H9 (cell line): Measurements from ENCODE around the gene SEMA3C. TPM values are rescaled to one million over a fixed set of nuclear protein-coding genes. Genes with fewer than 3 reads are reported as not detected.

Source experiments
- DNase-seq: peaks from one replicate; pipeline ENCODE4 v3.0.0-alpha.2; 2017
- H2AFZ ChIP-seq: one replicate; pipeline ENCODE4 v1.6.1; 2013; ENCODE audit warnings: mild to moderate bottlenecking, low read length, control low read depth, moderate library complexity
- H2AK5ac ChIP-seq: 2 replicates; pipeline ENCODE4 v1.6.1; 2013; ENCODE audit warnings: low read length, control low read depth, mixed read lengths; ENCODE audit not compliant: insufficient read length
- H2BK120ac ChIP-seq: one replicate; pipeline ENCODE4 v1.6.1; 2013; ENCODE audit warnings: low read depth, mild to moderate bottlenecking, low read length, control low read depth, inconsistent platforms; ENCODE audit not compliant: poor library complexity, severe bottlenecking
- H2BK12ac ChIP-seq: 2 replicates; pipeline ENCODE4 v1.6.1; 2013; ENCODE audit warnings: low read length, control low read depth, mixed read lengths, low read depth; ENCODE audit not compliant: insufficient read length
- H2BK15ac ChIP-seq: 2 replicates; pipeline ENCODE4 v1.6.1; 2013; ENCODE audit warnings: low read depth, low read length, control low read depth
- H2BK20ac ChIP-seq: one replicate; pipeline ENCODE4 v1.6.1; 2013; ENCODE audit warnings: low read depth, mild to moderate bottlenecking, low read length, control low read depth, inconsistent platforms; ENCODE audit not compliant: poor library complexity, severe bottlenecking
- H2BK5ac ChIP-seq: 2 replicates; pipeline ENCODE4 v1.6.1; 2013; ENCODE audit warnings: low read length, control low read depth, mixed read lengths; ENCODE audit not compliant: insufficient read length
- H3K14ac ChIP-seq: 2 replicates; pipeline ENCODE4 v1.6.1; 2013; ENCODE audit warnings: low read length, control low read depth; ENCODE audit not compliant: insufficient read depth
- H3K18ac ChIP-seq: 2 replicates; pipeline ENCODE4 v1.6.1; 2013; ENCODE audit warnings: low read depth, mild to moderate bottlenecking, mixed read lengths, low read length, control low read depth; ENCODE audit not compliant: insufficient read length
- H3K23ac ChIP-seq: 2 replicates; pipeline ENCODE4 v1.6.1; 2013; ENCODE audit warnings: low read length, control low read depth, mixed read lengths, low read depth; ENCODE audit not compliant: insufficient read length
- H3K23me2 ChIP-seq: 2 replicates; pipeline ENCODE4 v1.6.1; 2013; ENCODE audit warnings: low read depth, mild to moderate bottlenecking, mixed read lengths, low read length, control low read depth; ENCODE audit not compliant: insufficient read length, poor library complexity, severe bottlenecking
- H3K27ac ChIP-seq: 2 replicates; pipeline ENCODE4 v1.5.1; 2013; ENCODE audit warnings: low read length, control low read depth, mixed read lengths, low read depth; ENCODE audit not compliant: insufficient read length
- H3K27me3 ChIP-seq: 2 replicates; pipeline ENCODE4 v1.6.1; 2013; ENCODE audit warnings: low read length, control low read depth, inconsistent platforms; ENCODE audit not compliant: insufficient read depth
- H3K4ac ChIP-seq: 2 replicates; pipeline ENCODE4 v1.6.1; 2013; ENCODE audit warnings: low read depth, mild to moderate bottlenecking, control low read depth, inconsistent platforms, low read length, moderate library complexity
- H3K4me1 ChIP-seq: 2 replicates; pipeline ENCODE4 v1.6.1; 2013; ENCODE audit warnings: low read length, control low read depth, inconsistent platforms; ENCODE audit not compliant: insufficient read depth
- H3K4me2 ChIP-seq: 2 replicates; pipeline ENCODE4 v1.6.1; 2013; ENCODE audit warnings: low read length, control low read depth, mixed read lengths; ENCODE audit not compliant: insufficient read length, insufficient read depth
- H3K56ac ChIP-seq: 2 replicates; pipeline ENCODE4 v1.6.1; 2013; ENCODE audit warnings: low read depth, mild to moderate bottlenecking, mixed read lengths, low read length, control low read depth; ENCODE audit not compliant: insufficient read length
- H3K79me1 ChIP-seq: 2 replicates; pipeline ENCODE4 v1.6.1; 2013; ENCODE audit warnings: low read depth, mild to moderate bottlenecking, moderate library complexity, low read length, control low read depth, inconsistent platforms; ENCODE audit not compliant: insufficient read depth, poor library complexity, severe bottlenecking
- H3K79me2 ChIP-seq: 2 replicates; pipeline ENCODE4 v1.6.1; 2013; ENCODE audit warnings: low read length, control low read depth, inconsistent platforms; ENCODE audit not compliant: insufficient read depth
- H3K9ac ChIP-seq: 2 replicates; pipeline ENCODE4 v1.6.1; 2013; ENCODE audit warnings: low read length, control low read depth, mixed read lengths; ENCODE audit not compliant: insufficient read length; ENCODE audit errors: extremely low read depth
- H3K9me3 ChIP-seq: one replicate; pipeline ENCODE4 v1.6.1; 2013; ENCODE audit warnings: low read depth, low read length, inconsistent platforms; ENCODE audit not compliant: control insufficient read depth
- H3T11ph ChIP-seq: one replicate; pipeline ENCODE4 v1.6.1; 2013; ENCODE audit warnings: mild to moderate bottlenecking, low read length, control low read depth, inconsistent platforms
- H4K20me1 ChIP-seq: one replicate; pipeline ENCODE4 v1.6.1; 2013; ENCODE audit not compliant: control insufficient read depth, insufficient read length, insufficient read depth
- H4K5ac ChIP-seq: 2 replicates; pipeline ENCODE4 v1.6.1; 2013; ENCODE audit warnings: low read depth, mild to moderate bottlenecking, mixed read lengths, low read length, control low read depth; ENCODE audit not compliant: insufficient read length
- H4K8ac ChIP-seq: replicated peaks from 2 replicates; pipeline ENCODE4 v1.6.1; 2013; ENCODE audit warnings: low read length, control low read depth, mixed read lengths, low read depth; ENCODE audit not compliant: insufficient read length
- H4K91ac ChIP-seq: 2 replicates; pipeline ENCODE4 v1.6.1; 2013; ENCODE audit warnings: low read depth, mild to moderate bottlenecking, moderate library complexity, mixed read lengths, low read length, control low read depth; ENCODE audit not compliant: insufficient read length
- H3K27ac Mint-ChIP-seq, 3 experiments: 2 replicates in 2 of 3; 3 replicates in 1 of 3; pipeline ENCODE4 v1.8.0; 2020 to 2021; ENCODE audit warnings: mixed read lengths in 3 of 3, mild to moderate bottlenecking in 1 of 3, moderate library complexity in 1 of 3
- H3K27me3 Mint-ChIP-seq: 2 replicates; pipeline ENCODE4 v1.8.0; 2021; ENCODE audit warnings: low read depth, mild to moderate bottlenecking, moderate library complexity, mixed read lengths
- H3K36me3 Mint-ChIP-seq, 3 experiments: 2 replicates in 2 of 3; 3 replicates in 1 of 3; pipeline ENCODE4 v1.8.0; 2020 to 2021; ENCODE audit warnings: low read depth in 3 of 3, mixed read lengths in 3 of 3; ENCODE audit not compliant: insufficient read depth in 1 of 3
- H3K4me1 Mint-ChIP-seq, 2 experiments: 2 replicates each; pipeline ENCODE4 v1.8.0; 2020; ENCODE audit warnings: mixed read lengths in 2 of 2
- H3K4me3 Mint-ChIP-seq, 2 experiments: 2 replicates in 1 of 2; 3 replicates in 1 of 2; pipeline ENCODE4 v1.8.0; 2020 to 2021; ENCODE audit warnings: mild to moderate bottlenecking in 2 of 2, mixed read lengths in 2 of 2, moderate library complexity in 1 of 2
- H3K9me3 Mint-ChIP-seq, 2 experiments: 2 replicates in 1 of 2; 3 replicates in 1 of 2; pipeline ENCODE4 v1.8.0; 2020; ENCODE audit warnings: mild to moderate bottlenecking in 2 of 2, mixed read lengths in 2 of 2, moderate library complexity in 1 of 2
- WGBS: extraction: QIAGEN DNeasy Blood & Tissue Kit; methylation state at CpG from one replicate; pipeline ENCODE4 v1.1.7; 2013; ENCODE audit warnings: missing lambda C conversion rate, low lambda C conversion rate, mixed read lengths; ENCODE audit not compliant: insufficient read length; ENCODE audit errors: extremely low coverage; 5-methylcytosine and 5-hydroxymethylcytosine counted together
- total RNA-seq: library from RNA; stranded (reverse); gene quantifications from 2 replicates; pipeline ENCODE4 v1.2.1, GENCODE V29; 2021
- TF ChIP-seq, protein P1 (sequence below): fragments of 200-600 bp; sonication (generic); conservative IDR thresholded peaks from 3 replicates; pipeline ENCODE4 v1.8.0; 2021; ENCODE audit warnings: antibody characterized with exemption, mild to moderate bottlenecking

Gene SEMA3C
- total RNA-seq, 1 experiment from 2014 or later, result 1.6 TPM

DNA sequence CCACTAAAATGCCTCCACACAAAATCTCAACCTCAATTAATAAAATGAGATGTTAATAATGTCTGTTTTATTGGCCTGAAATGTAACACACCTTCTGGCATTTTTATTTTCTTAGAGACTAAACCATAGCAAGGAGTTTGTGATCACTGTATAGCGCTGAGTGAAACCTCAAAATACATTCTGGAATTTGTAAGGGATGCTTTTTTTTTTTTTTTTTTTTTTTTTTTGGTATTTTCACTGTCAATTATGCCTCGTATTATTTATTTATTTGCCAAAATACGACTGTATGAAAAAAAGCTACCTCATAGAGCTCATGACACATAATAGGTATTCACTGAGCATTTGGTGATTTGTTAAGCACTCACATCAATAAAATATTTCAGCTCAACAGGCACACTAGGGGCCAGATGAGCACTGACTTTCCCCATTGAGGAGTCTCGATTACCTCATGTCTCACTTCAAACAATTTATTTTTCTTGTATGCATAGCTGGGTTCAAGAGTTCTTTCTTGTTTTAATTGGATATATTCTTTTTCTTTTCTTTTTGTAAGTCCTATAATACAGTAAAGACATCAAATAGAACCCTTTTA, 36.5 kb downstream of the SEMA3C start:
- no peak overlapping the region for H3K4me3 Mint-ChIP-seq
- DNase-seq, result no peak

More for the DNA sequence above, 36.5 kb downstream of the SEMA3C start:
- no peak overlapping the region for H3K18ac ChIP-seq
- H2BK120ac ChIP-seq, result no peak overlapping the region
- TF ChIP-seq, protein P1, sequence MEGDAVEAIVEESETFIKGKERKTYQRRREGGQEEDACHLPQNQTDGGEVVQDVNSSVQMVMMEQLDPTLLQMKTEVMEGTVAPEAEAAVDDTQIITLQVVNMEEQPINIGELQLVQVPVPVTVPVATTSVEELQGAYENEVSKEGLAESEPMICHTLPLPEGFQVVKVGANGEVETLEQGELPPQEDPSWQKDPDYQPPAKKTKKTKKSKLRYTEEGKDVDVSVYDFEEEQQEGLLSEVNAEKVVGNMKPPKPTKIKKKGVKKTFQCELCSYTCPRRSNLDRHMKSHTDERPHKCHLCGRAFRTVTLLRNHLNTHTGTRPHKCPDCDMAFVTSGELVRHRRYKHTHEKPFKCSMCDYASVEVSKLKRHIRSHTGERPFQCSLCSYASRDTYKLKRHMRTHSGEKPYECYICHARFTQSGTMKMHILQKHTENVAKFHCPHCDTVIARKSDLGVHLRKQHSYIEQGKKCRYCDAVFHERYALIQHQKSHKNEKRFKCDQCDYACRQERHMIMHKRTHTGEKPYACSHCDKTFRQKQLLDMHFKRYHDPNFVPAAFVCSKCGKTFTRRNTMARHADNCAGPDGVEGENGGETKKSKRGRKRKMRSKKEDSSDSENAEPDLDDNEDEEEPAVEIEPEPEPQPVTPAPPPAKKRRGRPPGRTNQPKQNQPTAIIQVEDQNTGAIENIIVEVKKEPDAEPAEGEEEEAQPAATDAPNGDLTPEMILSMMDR, result no peak
- no CpG with 5 or more reads among the region's 4 CpGs for WGBS
- Mint-ChIP-seq H3K27ac (no peak overlapping the region), H3K36me3 (no peaks in the 10 kb centered on the region), H3K4me1 (peaks cover 0 to 12% of the 10 kb centered on the region in 2 experiments; a peak in 2 of 4 replicates), H3K9me3 (no peaks in the 10 kb centered on the region), H3K27me3 (no peaks in the 10 kb centered on the region)
- no peak overlapping the region for H2AK5ac ChIP-seq
- no peak overlapping the region for H4K8ac ChIP-seq
- no peak overlapping the region for H3K4me2 ChIP-seq
- no peak overlapping the region for H2BK15ac ChIP-seq
- H3K56ac ChIP-seq, result no peak overlapping the region
- H2BK12ac ChIP-seq, result no peak overlapping the region
- no peak overlapping the region for H3K4ac ChIP-seq
- H4K91ac ChIP-seq, result no peak overlapping the region
- H4K20me1 ChIP-seq, result no peaks in the 10 kb centered on the region
- H3K79me1 ChIP-seq, result no peaks in the 10 kb centered on the region
- H3K23me2 ChIP-seq, result no peaks in the 10 kb centered on the region
- no peak overlapping the region for H2BK5ac ChIP-seq
- H3K4me1 ChIP-seq, result no peaks in the 10 kb centered on the region
- no peak overlapping the region for H3K14ac ChIP-seq
- H3K27me3 ChIP-seq, result no peaks in the 10 kb centered on the region
- no peaks in the 10 kb centered on the region for H3K9me3 ChIP-seq
- no peak overlapping the region for H2AFZ ChIP-seq
- no peak overlapping the region for H3T11ph ChIP-seq
- no peak overlapping the region for H4K5ac ChIP-seq
- no peak overlapping the region for H3K9ac ChIP-seq
- no peak overlapping the region for H2BK20ac ChIP-seq
- no peak overlapping the region for H3K23ac ChIP-seq
- H3K79me2 ChIP-seq, result no peaks in the 10 kb centered on the region
- H3K27ac ChIP-seq, result no peak overlapping the region
